Diencephalon (tissue), 1 donor: ENCODE results near the gene SNX25. TPM values are rescaled to one million over a fixed set of nuclear protein-coding genes. Genes with fewer than 3 reads are reported as not detected.

Experiments
- total RNA-seq: library from RNA; depleted of rRNA; stranded (reverse); fragments of >200 nt; gene quantifications from one replicate; pipeline ENCODE4 v1.2.3, GENCODE V29; 2014

Gene SNX25
- 38.3 TPM for total RNA-seq

DNA sequence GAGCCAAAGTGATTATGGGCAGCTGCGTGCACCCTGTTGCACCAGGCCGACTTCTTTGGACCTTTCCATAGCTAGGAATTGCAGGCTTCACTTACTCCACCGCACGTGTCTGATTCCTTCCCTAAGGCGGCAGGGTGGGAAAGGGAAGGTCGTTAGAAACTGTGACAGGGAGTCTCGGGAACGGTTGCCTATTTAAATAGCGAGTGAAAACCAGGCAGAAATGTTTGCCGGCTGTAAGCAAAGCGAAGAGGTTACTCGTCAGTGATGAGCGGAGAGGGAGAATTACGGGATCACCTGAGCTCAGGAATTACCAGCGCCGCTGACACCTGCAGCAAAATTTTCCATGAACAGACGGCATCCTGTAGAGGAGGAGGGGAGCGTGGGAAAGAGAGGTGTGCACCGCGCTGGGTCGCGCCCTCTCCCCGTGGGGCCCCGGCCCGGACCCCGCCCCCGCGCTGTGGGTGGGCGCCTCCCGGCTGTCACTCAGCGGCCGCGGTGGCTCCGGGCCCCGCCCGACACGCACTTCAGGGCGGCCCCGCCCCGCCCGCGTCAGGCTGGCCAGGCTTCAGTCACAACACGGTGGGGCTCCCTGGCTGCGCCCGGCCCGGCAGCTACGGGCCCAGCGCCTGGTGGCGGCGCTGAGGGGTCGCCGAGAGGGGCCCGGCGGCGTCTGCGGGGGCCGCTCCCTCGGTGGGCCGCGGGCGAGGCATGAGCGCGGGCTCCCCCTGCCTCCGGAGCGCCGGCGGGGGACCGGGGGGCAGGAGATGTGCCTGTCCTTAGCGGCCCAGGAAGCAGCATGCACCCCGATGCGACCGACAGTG is at the start of gene SNX25:
SNX25 (plus strand) TSS at position 568 of the 821 bp plus-strand sequence; CDS start at position 797, 229 bp downstream.

DNA sequence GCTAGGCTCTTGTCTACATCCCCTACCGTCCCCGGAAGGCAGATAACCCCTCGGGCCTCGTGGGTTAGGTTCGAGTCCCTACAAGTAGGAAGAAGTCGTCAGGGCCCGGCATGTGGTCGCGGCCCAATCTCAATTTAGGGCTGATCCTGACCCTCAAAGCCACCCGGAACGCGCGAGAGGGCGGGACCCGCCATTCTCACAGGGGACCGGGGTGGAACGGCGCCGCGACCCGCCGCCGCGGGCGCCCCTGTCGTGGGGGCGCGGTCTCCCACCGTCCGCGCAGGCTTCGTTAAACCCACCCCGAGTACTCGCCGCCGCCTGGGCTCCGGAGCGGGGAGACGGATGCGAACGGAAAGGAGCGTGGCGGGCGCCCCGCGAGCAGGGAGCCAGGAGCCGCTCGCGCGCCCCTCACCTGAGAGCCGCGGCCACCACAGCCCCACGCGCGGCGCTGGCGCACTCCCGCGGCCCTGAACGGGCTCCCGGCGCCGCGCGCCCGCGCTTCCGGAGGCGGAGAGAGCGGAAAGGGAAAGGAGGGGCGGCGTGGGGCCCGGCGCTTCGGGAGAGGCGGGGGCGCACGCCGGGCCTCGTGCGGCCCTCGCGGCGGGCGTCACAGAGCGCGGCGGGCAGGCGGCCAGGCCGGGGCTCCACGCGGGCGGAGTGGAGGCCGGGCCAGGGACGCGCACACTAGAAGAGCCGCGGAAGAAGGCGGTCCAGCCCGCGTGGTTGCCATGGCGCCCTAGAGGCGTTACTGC is 5.7 kb upstream of the SNX25 start, which contains the start of gene CFAP97:
CFAP97 (minus strand) TSS at position 515 of the 752 bp plus-strand sequence. CDS start 12,804 bp downstream, outside the sequence.

GRCh38 chr4:185395238-185395955 is 186.0 kb downstream of the SNX25 start, which contains the start of gene LRP2BP:
Gene LRP2BP (minus strand): TSS chr4:185395924. CDS start chr4:185378186, 17,738 bp downstream.

DNA sequence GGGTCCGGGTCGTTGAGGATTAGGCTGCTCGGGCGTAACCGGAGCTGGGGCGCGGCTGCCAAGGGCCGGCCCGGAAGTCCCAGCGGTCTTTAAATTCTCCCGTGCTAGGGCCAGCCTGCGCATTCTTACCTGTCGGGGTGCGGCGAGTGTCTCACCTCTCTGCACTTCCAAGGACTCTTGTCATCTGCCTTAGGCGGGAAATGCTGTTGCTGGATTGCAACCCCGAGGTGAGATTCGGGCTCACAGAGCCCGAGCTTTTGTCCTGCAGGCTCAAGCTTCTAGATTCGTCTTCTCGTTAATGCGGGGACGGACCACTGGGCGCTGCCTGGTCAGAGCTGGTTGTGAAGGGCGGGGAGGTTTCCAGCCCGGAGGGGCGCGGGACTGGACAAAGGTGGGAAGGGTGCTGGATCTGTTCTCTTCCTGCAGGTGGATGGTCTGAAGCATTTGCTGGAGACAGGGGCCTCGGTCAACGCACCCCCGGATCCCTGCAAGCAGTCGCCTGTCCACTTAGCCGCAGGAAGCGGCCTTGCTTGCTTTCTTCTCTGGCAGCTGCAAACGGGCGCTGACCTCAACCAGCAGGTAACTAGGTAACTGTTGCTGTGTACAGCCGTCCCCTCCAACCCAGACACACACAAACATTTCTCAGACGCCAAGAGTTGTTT is 187.5 kb downstream of the SNX25 start, which contains the start of gene ANKRD37:
ANKRD37 (plus strand) TSS at position 118 of the 662 bp plus-strand sequence; CDS start at position 201, 83 bp downstream.

Other genes with a start within 250 kb of the SNX25 start
- gene HELT, start 191.1 kb upstream of the SNX25 start, total RNA-seq = 1.6 TPM
- 54.0 TPM for gene SLC25A4, start 66.3 kb upstream of the SNX25 start, total RNA-seq
- 68.3 TPM for gene CFAP97, start 5.6 kb upstream of the SNX25 start, total RNA-seq
- gene LRP2BP, start 186.3 kb downstream of the SNX25 start, total RNA-seq = 9.0 TPM
- 12.2 TPM for gene ANKRD37, start 187.2 kb downstream of the SNX25 start, total RNA-seq
- gene UFSP2, start 216.4 kb downstream of the SNX25 start, total RNA-seq = 52.1 TPM